Ecto neural progenitor cell (in vitro differentiated cells): ENCODE measurements around the gene YIF1B.

Experiments
- DNase-seq: peaks from one replicate; pipeline ENCODE4 v3.0.0-alpha.2; 2018; ENCODE audit warnings: low spot score

Gene YIF1B

DNA sequence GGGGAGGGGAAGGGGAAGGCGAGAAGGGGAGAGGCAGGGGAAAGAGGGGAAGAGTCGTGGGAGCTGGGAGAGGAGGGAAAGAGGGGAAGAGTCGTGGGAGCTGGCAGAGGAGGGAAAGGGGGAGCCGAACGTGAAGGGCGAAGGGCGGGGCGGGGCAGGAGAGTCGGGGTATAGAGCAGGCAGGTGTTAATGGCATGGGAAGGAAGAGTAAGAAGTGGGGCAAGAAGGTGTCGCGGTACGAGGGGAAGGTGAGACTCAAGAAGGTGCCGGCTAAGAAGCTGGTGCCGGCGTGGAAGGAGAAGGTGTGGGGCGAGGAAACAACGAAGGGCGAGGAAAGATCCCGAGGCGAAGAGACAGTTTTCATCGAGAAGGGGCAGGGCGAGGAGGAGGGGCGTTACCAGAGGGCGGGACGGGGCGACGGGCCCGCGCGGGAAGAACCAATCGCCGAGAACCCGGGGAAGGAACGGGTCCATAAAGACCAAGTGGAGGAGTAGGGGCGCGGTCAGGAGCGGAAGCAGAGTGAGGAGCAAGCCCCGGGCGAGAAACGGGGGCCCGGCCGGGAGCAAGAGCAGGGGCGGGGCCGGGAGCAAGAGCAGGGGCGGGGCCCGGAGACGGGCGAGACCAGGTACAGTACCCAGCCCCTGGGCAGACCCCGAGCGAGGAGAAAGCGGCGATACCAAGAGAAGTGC lies 20.3 kb upstream of the YIF1B start:
- peak; percentile 93 for DNase-seq

DNA sequence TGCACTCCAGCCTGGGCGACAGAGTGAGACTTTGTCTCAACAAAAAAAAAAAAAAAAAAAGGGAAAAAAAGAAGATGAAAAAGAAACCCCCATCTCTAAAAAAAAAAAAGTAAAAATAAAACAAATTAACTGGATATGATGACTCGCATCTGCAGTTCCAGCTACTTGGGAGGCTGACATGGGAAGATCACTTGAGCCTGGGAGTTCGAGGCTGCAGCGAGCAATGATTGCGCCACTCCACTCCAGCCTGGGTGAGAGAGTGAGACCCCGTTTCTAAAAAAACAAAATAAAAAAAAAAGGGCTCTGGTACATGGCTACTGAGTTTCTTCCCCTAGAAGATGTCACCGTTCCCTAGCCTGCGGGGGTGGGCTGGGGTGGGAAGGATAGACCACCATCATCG lies 17.5 kb upstream of the YIF1B start:
- no peak for DNase-seq

GRCh38 chr19:38331728-38332127 lies 16.0 kb upstream of the YIF1B start:
- DNase-seq, result no peak

GRCh38 chr19:38329651-38330050 lies 13.9 kb upstream of the YIF1B start:
- DNase-seq, result no peak

DNA sequence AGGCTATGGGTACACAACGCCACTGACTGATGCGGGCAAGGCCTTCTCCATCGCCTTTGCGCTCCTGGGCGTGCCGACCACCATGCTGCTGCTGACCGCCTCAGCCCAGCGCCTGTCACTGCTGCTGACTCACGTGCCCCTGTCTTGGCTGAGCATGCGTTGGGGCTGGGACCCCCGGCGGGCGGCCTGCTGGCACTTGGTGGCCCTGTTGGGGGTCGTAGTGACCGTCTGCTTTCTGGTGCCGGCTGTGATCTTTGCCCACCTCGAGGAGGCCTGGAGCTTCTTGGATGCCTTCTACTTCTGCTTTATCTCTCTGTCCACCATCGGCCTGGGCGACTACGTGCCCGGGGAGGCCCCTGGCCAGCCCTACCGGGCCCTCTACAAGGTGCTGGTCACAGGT lies 10.8 kb upstream of the YIF1B start:
- DNase-seq, result no peak

DNA sequence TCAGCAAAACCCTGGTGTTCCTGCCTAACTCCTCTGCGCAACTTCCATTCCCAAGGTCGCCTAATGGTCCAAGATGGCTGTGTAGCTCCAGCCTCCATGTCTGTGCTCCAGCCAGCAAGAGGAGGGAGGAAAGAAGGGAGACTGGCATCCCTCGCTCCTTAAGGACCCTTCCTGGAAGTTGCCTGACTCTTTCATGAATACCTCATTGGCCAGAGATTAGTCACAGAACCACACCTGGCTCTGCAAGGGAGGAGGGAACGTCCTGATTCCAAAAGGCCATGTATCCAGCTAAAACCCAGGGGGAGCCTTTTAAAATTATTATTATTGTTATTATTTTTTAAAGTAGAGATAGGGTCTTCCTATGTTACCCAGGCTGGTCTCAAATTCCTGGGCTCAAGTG lies 8.7 kb upstream of the YIF1B start:
- no peak for DNase-seq

- no peak for DNase-seq
Measured at GRCh38 chr19:38323291-38323690, 7.5 kb upstream of the YIF1B start.

DNA sequence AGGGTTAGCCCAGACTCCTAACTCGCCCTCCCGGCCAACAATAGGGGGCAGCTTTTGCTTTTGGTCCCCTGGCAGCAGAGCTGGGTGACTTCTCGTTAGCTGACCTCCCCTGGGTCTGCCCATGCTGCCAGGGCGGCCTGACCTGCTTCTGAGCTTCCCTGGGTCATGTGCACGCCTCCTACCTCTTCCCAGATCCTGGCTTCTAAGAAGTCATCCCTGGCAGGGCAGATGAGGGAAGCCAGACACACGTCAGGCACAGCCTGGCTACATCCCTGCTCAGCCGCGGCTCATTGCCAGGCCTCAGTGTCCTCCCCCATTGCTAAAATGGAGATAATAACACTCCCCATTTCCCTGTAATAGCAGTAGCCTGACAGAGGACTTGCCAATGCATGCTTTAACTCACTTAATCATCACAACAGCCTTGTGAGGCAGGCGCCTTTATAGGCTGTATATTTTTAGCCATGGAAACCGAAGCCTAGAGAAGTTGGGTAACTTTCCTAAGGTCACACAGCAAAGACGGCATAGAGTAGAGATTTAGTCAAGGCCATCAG lies 6.0 kb upstream of the YIF1B start:
- DNase-seq, result no peak

GRCh38 chr19:38320969-38321339 lies 5.2 kb upstream of the YIF1B start:
- no peak for DNase-seq

GRCh38 chr19:38319421-38320258 lies 3.9 kb upstream of the YIF1B start, which contains the start of gene KCNK6:
TSS of gene KCNK6 (plus strand) at chr19:38319845. CDS start at chr19:38319951, 106 bp downstream.
- peak; percentile 62 for DNase-seq

GRCh38 chr19:38318660-38319059 lies 2.9 kb upstream of the YIF1B start:
- no peak for DNase-seq

- DNase-seq, result no peak
Measured at GRCh38 chr19:38317104-38317612, 1.4 kb upstream of the YIF1B start.

- DNase-seq, result no peak
Measured at GRCh38 chr19:38316477-38317067, 825 bp upstream of the YIF1B start.

DNA sequence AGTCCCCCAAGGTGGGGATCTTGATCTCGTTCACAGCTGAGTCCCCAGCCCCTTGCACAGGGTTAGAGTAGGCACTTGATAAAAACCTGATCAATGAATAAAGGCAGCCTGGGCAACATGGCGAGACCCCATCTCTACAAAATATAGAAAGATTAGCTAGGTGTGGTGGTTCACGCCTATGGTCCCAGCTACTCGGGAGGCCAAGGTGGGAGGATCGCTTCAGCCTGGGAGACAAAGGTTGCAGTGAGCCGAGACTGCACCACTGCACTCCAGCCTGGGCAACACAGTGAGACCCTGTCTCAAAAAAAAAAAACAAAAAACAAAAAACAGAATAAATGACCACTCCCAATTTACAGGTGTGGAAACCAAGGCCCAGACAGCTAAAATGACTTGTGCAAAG lies 4.8 kb downstream of the YIF1B start:
- DNase-seq, result no peak

- DNase-seq, result no peak
Measured at GRCh38 chr19:38310279-38310670, 5.5 kb downstream of the YIF1B start.

DNA sequence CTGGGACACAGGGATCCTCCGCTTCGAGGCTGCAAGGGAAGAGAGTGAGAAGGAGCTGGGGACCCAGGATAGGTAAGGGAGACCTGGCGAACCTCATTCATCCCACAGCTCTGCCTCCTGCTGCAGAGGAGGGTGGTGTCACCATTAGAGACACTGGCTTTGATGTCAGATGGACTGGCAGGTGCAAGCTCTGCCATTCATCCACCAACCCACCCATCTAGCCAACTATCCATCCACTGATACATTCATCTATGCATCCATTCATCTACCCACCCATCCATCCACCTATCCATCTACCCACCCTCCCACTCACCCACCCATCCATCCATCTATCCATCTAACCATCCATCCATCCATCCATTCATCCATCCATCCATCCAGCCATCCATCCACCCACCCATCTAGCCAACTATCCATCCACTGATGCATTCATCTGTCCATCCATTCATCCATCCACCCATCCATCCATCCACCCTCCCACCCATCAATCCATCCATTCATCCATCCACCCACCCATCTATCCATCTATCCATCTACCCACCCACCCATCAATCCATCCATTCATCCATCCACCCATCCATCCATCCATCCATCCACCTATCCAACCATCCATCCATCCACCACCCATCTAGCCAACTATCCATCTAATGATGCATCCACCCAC lies 6.0 kb downstream of the YIF1B start:
- DNase-seq, result no peak

- no peak for DNase-seq
Measured at GRCh38 chr19:38308926-38309614, 6.7 kb downstream of the YIF1B start.

DNA sequence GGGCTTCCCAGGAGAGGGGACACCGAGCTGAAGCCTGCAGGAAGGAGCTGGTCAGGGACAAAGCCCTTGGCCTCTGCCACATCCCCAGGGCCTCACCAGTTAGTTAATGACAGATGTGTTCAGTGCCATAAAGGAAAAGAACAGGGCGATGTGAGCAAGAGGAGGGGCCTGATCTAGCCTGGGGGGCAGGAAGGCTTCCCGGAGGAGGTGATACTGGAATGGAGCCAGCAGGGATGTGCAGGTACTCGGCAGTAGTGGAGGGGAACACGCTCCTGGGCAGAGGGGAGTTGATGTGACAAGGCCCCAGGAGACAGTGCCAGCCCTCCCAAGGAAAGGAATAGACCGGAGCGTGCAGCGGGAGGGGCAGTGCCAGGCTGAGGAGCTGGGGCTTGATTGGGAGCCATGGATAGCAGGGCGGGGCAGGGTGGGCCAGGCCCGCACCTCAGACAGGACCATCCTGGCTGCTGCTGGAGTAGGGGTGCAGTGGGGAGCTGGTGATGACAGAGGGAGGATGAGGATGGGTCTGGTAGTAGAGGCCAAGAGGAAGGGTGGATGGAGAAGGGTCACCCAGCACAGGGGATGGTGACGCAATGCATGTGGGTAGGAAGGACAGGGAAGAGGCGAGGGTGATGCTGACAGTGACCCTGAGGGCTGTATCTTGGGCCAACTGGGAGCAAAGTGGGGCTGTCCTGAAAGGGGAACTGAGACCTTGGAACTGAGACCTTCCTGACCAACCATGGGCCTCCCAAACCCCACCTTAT lies 7.6 kb downstream of the YIF1B start:
- no peak for DNase-seq

- no peak for DNase-seq
Measured at GRCh38 chr19:38307597-38307996, 8.2 kb downstream of the YIF1B start.

DNA sequence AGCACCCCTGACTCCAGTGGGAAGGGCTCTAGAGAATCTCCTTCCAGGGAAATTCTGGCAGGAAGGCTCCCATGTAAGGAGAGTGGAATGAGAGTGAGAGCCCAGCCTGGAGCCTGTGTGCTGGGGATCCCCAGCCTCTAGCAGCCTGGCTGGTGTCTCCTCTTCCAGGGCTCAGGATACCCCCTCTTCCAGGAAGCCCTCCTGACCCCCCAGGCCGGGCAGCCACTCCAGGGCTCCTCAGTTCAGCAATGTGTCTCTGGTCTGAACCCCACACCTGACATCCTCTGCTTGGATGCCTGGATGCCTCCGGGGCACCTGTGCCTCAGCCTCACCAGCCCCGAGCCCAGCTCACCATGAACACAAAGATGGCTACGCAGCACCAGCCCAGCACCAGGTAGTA lies 8.7 kb downstream of the YIF1B start:
- DNase-seq, result no peak

DNA sequence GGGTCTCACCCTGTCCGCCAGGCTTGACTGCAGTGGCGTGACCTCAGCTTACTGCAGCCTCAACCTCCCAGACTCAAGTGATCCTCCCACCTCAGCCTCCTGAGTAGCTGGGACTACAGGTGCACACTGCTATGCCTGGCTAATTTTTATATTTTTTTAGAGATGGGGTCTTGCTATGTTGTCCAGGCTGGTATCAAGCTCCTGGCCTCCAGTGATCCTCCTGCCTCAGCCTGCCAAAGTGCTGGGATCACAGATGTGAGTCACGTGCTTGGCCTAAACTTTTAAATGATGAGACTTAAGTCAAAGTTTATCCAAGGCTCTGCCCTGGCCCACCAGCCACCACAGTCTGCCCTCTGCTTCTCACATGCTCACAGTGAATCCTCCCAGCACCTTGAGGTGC lies 9.5 kb downstream of the YIF1B start:
- no peak for DNase-seq
